DND-41 (cell line): Measurements from ENCODE around the gene NCOA5.

ENCODE experiments used
- ATAC-seq: fragments of 200-7000 bp; cut with Tn5 transposase; 3 replicates; pipeline ENCODE4 v1.9.1; 2021; ENCODE audit warnings: low read depth; ENCODE audit not compliant: insufficient read depth
- DNase-seq: peaks from one replicate; pipeline ENCODE4 v3.0.0-alpha.2; 2020
- H2AFZ ChIP-seq: 2 replicates; pipeline ENCODE4 v1.6.0; 2012; ENCODE audit warnings: low read depth, low read length
- H3K27ac ChIP-seq: 2 replicates; pipeline ENCODE4 v1.5.1; 2012; ENCODE audit warnings: low read length, inconsistent platforms
- H3K27me3 ChIP-seq: fragments of 200-600 bp; sonication (generic); 2 replicates; pipeline ENCODE4 v1.6.0; 2012; ENCODE audit warnings: low read length, mild to moderate bottlenecking, inconsistent platforms; ENCODE audit not compliant: insufficient read depth, poor library complexity
- H3K36me3 ChIP-seq: 2 replicates; pipeline ENCODE4 v1.5.1; 2012; ENCODE audit warnings: low read length, inconsistent platforms; ENCODE audit not compliant: insufficient read depth
- H3K4me1 ChIP-seq: 2 replicates; pipeline ENCODE4 v1.5.1; 2012; ENCODE audit warnings: mild to moderate bottlenecking, low read length; ENCODE audit not compliant: insufficient read depth
- H3K4me2 ChIP-seq: 2 replicates; pipeline ENCODE4 v1.6.0; 2012; ENCODE audit warnings: mild to moderate bottlenecking, moderate library complexity, low read length, inconsistent platforms; ENCODE audit not compliant: insufficient read depth
- H3K4me3 ChIP-seq, 2 experiments: fragments of 200-600 bp in 1 of 2; shearing (Covaris generic) in 1 of 2; 2 replicates each; pipeline ENCODE4 v1.5.1; 2012 to 2016; ENCODE audit warnings: inconsistent platforms in 2 of 2, low read length in 2 of 2, mild to moderate bottlenecking in 2 of 2, low read depth in 1 of 2, moderate library complexity in 1 of 2
- H3K79me2 ChIP-seq: 2 replicates; pipeline ENCODE4 v1.6.0; 2012; ENCODE audit warnings: low read length, inconsistent platforms; ENCODE audit not compliant: insufficient read depth
- H3K9ac ChIP-seq: 2 replicates; pipeline ENCODE4 v1.6.0; 2012; ENCODE audit warnings: low read depth, mild to moderate bottlenecking, inconsistent platforms, low read length, moderate library complexity
- H3K9me3 ChIP-seq: 2 replicates; pipeline ENCODE4 v1.5.1; 2012; ENCODE audit warnings: low read length, moderate library complexity, mild to moderate bottlenecking, inconsistent platforms; ENCODE audit not compliant: insufficient read depth, severe bottlenecking
- H4K20me1 ChIP-seq: 2 replicates; pipeline ENCODE4 v1.6.0; 2012; ENCODE audit warnings: low read length; ENCODE audit not compliant: insufficient read depth
- EZH2 ChIP-seq: IDR thresholded peaks from 3 replicates; pipeline ENCODE4 v1.6.1; 2012; ENCODE audit warnings: borderline replicate concordance, low read depth, mild to moderate bottlenecking, moderate library complexity, low read length, inconsistent platforms; ENCODE audit not compliant: severe bottlenecking
- TF ChIP-seq, protein P1 (sequence below): IDR thresholded peaks from 2 replicates; pipeline ENCODE4 v1.5.1; 2012; ENCODE audit warnings: borderline replicate concordance, low read length, moderate library complexity, mild to moderate bottlenecking; ENCODE audit not compliant: poor library complexity, severe bottlenecking; ENCODE audit errors: extremely low read depth

Gene NCOA5

DNA sequence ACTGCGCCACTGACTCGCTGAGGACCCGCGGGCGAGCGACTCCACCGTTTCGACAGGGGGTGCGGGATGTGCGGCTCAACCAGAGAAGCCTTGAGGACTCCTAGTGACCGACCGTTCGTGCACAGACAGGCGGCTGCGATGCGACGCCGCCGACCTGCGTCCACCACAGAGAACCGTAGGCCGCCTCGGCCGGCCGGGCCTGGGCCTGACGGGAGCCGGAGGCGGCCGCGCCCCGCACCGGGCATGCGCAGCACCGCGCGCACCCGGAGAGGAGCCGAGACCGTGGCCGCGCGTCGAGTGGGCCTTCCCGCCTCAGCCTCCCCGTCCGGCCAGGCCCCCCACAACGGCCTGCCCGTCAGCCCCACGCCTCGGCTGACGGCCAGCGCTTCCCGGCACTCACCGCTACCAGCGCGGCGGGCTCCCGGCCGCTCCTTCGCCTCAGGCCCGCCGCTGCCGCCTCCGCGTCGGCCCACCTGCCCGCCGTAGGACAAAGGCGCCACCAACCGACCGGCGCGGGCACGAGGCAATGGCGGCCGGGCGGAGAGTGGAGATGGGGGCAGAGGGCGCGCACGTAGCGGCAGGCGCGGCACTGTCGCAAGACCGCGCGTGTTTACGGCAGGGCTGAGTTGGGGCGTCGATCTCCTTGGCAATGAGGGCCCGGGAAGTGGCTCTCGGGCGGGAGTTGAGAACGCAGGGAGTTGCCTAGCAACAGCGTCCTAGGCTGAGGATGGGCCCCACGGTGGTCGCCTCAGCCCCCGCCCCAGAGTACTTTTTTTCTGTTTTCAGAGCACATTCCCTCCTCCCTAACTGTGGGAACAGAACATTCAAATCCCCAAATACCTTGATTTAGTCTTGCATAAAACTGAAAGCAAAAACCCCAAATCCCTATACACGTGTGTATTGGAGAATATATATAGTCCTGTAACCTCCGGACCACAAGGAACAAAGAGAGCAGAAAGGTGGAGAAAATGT, at the start of gene NCOA5:
NCOA5 (minus strand) TSS at position 546 of the 972 bp plus-strand sequence. CDS start 10,538 bp downstream, outside the sequence.
- DNase-seq (peak; percentile 98), ATAC-seq (peak; percentile 83)
- Histone ChIP-seq H3K4me1 (peaks cover 48% of the 10 kb centered on the region), H3K9ac (peak within 1 kb of the TSS; percentile 99), H3K4me3 (peak within 1 kb of the TSS; percentile 83 to 97), H3K27ac (peak within 1 kb of the TSS; percentile 99), H3K27me3 (no peaks in the 10 kb centered on the region), H3K79me2 (peaks cover 50% of the 10 kb centered on the region), H3K9me3 (no peaks in the 10 kb centered on the region), H3K4me2 (peak within 1 kb of the TSS; percentile 87), H3K36me3 (peaks cover 18% of the 10 kb centered on the region), H4K20me1 (peaks cover 46% of the 10 kb centered on the region), H2AFZ (peak within 1 kb of the TSS; percentile 84)
- TF ChIP-seq, protein P1, sequence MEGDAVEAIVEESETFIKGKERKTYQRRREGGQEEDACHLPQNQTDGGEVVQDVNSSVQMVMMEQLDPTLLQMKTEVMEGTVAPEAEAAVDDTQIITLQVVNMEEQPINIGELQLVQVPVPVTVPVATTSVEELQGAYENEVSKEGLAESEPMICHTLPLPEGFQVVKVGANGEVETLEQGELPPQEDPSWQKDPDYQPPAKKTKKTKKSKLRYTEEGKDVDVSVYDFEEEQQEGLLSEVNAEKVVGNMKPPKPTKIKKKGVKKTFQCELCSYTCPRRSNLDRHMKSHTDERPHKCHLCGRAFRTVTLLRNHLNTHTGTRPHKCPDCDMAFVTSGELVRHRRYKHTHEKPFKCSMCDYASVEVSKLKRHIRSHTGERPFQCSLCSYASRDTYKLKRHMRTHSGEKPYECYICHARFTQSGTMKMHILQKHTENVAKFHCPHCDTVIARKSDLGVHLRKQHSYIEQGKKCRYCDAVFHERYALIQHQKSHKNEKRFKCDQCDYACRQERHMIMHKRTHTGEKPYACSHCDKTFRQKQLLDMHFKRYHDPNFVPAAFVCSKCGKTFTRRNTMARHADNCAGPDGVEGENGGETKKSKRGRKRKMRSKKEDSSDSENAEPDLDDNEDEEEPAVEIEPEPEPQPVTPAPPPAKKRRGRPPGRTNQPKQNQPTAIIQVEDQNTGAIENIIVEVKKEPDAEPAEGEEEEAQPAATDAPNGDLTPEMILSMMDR = peak; percentile 56
- no peak for TF ChIP-seq EZH2

DNA sequence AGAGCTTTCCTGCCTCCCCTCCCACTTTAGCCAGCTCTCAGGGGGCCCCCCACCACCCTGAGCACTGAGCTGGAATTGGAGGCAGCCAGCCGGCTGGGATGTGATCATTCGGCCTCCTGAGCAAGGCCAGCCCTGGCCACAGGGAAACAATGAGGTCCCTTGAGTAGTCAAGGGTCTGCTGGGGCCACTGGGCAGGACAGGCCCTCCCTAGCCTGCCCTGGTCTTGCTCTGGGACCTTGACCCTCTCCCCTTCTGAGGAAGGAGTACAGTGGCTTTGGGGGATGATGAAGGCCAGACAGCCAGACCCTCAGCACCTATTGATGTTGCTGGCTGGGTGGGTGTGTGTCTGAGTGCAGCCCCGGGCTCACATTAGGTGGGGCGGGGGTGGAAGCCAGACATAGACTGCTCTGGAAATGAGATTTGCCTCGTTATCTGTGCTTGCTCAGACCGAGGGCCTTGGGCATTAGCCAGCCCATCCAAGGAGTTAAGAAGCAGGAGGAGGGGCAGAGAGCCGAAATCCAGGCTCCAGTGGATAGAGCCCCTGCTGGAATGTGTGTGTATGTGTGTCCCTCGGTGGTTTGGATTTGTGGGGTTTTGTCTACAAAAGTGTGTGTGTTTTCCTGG, 49.6 kb upstream of the NCOA5 start:
- H2AFZ ChIP-seq = no peak overlapping the region
- H3K9ac ChIP-seq = no peak overlapping the region
- H3K27ac ChIP-seq = no peak overlapping the region
- H3K4me3 ChIP-seq = no peak overlapping the region
- H3K79me2 ChIP-seq = no peaks in the 10 kb centered on the region
- peaks cover 10% of the 10 kb centered on the region for H4K20me1 ChIP-seq
- no peaks in the 10 kb centered on the region for H3K36me3 ChIP-seq
- TF ChIP-seq, protein P1 = no peak
- no peak for TF ChIP-seq EZH2
- no peak overlapping the region for H3K4me2 ChIP-seq
- DNase-seq (no peak), ATAC-seq (no peak)
- H3K4me1 ChIP-seq = no peaks in the 10 kb centered on the region
- peaks cover 46% of the 10 kb centered on the region for H3K27me3 ChIP-seq
- H3K9me3 ChIP-seq = no peaks in the 10 kb centered on the region

DNA sequence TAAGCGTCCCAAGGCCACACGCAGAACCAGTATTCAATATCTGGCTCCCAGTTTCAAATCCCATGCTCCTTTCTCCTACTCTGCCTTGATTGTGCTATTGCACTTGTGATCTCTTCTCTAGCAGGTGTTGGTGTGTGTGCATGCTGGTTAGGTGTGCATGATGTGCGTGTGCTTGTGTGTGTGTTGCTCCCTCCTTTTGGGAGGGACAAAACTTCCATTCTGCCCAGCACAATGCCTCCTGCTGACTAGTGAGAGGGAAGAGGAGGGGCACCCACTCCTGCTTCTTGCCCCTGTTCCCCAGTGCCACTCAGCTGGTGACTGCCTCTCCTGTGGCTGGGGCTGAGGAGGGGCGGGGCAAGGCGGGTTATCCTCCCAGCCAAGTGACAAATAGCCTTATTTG, 48.1 kb upstream of the NCOA5 start:
- no peaks in the 10 kb centered on the region for H3K36me3 ChIP-seq
- TF ChIP-seq, protein P1 = no peak
- TF ChIP-seq EZH2 = no peak
- H3K9me3 ChIP-seq = no peaks in the 10 kb centered on the region
- H3K9ac ChIP-seq = no peak overlapping the region
- H3K4me2 ChIP-seq = no peak overlapping the region
- ATAC-seq (no peak), DNase-seq (no peak)
- no peaks in the 10 kb centered on the region for H3K79me2 ChIP-seq
- H4K20me1 ChIP-seq = peaks cover 15% of the 10 kb centered on the region
- H3K27ac ChIP-seq = no peak overlapping the region
- no peak overlapping the region for H2AFZ ChIP-seq
- no peaks in the 10 kb centered on the region for H3K4me1 ChIP-seq
- H3K27me3 ChIP-seq = peaks cover 51% of the 10 kb centered on the region
- H3K4me3 ChIP-seq = no peak overlapping the region
